ENCODE results near the gene STAT2.

STAT2 gene

GRCh38 chr12:56333679-56334489, 26.0 kb downstream of the STAT2 start, which contains the start of gene PAN2:
TSS of gene PAN2 (minus strand) at chr12:56334000. CDS start at chr12:56333094, 906 bp downstream.
- TF ChIP-seq, protein P1, sequence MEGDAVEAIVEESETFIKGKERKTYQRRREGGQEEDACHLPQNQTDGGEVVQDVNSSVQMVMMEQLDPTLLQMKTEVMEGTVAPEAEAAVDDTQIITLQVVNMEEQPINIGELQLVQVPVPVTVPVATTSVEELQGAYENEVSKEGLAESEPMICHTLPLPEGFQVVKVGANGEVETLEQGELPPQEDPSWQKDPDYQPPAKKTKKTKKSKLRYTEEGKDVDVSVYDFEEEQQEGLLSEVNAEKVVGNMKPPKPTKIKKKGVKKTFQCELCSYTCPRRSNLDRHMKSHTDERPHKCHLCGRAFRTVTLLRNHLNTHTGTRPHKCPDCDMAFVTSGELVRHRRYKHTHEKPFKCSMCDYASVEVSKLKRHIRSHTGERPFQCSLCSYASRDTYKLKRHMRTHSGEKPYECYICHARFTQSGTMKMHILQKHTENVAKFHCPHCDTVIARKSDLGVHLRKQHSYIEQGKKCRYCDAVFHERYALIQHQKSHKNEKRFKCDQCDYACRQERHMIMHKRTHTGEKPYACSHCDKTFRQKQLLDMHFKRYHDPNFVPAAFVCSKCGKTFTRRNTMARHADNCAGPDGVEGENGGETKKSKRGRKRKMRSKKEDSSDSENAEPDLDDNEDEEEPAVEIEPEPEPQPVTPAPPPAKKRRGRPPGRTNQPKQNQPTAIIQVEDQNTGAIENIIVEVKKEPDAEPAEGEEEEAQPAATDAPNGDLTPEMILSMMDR (IDR thresholded peaks at IDR 0.05): peak; percentile 57; the same call in 1 of the 2 replicates

DNA sequence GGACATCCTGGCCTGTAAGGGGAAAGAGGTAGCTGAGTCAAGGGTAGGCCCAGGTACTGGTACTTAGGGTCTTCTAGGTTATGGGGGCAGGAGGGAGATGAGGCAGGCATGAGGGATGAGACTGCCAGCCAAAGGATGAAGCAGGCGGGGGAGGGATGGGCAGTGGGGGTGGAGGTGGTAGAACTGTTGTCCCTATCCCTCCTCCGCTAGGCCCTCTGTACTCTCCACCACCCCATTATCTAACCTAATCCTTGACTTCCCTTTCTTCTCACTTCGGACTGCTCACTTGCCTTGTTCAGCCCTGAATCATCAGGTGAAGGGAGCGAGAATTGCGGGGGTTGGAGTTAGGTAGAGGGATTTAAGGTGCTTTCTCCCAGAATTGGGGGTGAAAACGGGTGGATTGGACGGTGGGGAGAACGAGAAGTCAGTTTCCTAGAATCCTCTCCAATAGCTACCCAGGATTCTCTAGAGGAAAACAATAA, 26.7 kb downstream of the STAT2 start:
- TF ChIP-seq, protein P1 (IDR thresholded peaks at IDR 0.05): no peak

DNA sequence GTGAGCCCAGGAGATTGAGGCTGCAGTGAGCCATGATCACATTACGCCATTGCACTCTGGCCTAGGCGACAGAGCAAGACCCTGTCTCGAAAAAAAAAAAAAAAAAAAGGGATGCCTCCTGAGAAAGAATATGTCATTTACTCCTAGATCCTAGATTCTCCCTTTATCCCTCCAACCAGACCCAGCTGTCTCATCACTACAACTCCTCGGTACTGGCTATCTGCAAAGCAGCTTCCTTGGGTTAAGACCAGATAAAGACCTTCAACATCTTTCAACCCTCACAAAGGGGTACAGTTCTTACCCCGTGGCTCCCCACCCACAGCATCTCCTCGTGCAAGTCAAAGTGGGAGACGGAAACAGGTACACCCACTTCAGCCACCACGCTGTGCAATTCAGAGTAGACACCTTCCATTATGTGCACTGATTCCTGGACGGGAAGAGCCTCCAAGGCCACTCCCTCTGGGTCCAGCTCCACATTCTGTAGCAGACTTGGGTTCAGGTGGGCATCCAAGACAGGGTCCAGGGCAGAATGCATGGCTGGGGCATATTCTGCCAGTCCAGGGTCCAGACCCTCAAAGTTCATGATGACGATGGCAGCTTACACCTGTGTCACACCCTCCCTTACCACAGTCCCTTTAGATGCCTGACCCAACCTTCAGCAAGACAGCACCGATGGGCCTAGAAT, 27.3 kb downstream of the STAT2 start:
- TF ChIP-seq, protein P1 (IDR thresholded peaks at IDR 0.05): no peak

DNA sequence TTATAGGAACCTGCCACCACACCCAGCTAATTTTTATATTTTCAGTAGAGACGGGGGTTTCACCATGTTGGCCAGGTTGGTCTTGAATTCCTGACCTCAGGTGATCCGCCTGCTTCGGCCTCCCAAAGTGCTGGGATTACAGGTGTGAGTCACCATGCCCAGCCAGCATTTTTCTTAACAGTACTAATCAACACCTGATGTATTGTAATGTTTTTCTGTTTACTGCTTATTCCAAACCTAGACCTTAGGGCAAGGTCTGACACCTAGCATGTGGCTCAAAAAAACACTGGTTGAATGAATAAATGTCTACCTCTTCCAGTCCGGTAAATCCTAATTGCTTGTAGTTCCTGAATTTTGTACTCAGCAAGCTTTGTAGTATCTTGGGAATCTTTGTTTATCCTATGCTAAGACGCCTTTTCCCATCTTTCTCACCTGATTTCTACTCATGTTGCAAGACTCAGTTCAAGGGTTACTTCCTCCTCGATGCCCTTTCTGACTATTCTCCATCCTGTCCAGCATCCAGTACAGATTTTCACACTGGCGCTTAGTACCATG, 28.9 kb downstream of the STAT2 start:
- TF ChIP-seq, protein P1 (IDR thresholded peaks at IDR 0.05): no peak

DNA sequence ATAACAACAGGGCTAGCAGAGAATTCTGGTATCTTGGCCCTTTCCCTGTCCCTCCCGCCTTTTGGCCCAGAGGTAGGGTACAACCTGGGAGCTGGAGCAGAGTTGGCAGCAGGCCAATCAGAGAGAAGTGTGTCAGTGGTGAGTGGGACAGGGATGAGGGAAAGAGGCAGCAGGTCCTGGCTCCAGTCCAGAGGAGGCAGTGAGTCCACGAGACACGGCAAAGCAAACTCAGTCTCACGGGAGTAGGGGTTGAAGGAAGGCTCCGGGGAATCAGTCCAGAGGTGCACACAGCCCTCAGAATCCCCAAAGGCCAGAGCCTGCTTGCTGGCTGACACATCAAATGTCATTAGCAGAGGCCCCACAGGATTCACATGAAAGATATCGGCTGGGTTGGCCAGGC, 33.4 kb downstream of the STAT2 start:
- TF ChIP-seq, protein P1 (IDR thresholded peaks at IDR 0.05): no peak

GRCh38 chr12:56326126-56326525, 33.8 kb downstream of the STAT2 start:
- TF ChIP-seq, protein P1 (IDR thresholded peaks at IDR 0.05): no peak

GRCh38 chr12:56324206-56324605, 35.7 kb downstream of the STAT2 start:
- TF ChIP-seq, protein P1 (IDR thresholded peaks at IDR 0.05): no peak

All from LNCAP (cell line).